Measurements from ENCODE around the gene ACSL3. TPM values are rescaled to one million over a fixed set of nuclear protein-coding genes. Genes with fewer than 3 reads are reported as not detected.

Gene ACSL3
- total and polyA plus RNA-seq, 2 donors from 2014 or later: 33.6 to 58.8 TPM

GRCh38 chr2:222892321-222892720 is 31.5 kb downstream of the ACSL3 start:
- TF ChIP-seq, protein P1, sequence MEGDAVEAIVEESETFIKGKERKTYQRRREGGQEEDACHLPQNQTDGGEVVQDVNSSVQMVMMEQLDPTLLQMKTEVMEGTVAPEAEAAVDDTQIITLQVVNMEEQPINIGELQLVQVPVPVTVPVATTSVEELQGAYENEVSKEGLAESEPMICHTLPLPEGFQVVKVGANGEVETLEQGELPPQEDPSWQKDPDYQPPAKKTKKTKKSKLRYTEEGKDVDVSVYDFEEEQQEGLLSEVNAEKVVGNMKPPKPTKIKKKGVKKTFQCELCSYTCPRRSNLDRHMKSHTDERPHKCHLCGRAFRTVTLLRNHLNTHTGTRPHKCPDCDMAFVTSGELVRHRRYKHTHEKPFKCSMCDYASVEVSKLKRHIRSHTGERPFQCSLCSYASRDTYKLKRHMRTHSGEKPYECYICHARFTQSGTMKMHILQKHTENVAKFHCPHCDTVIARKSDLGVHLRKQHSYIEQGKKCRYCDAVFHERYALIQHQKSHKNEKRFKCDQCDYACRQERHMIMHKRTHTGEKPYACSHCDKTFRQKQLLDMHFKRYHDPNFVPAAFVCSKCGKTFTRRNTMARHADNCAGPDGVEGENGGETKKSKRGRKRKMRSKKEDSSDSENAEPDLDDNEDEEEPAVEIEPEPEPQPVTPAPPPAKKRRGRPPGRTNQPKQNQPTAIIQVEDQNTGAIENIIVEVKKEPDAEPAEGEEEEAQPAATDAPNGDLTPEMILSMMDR (IDR thresholded peaks at IDR 0.05; ENCODE audit: borderline replicate concordance, extremely low read depth, insufficient read depth): no peak
- H3K9ac ChIP-seq (ENCODE audit: low read length in 3 of 3): no peak overlapping the region
- H3K27me3 ChIP-seq (ENCODE audit: control insufficient read depth, insufficient read depth, low read length): no peaks in the 10 kb centered on the region
- H3K9me3 ChIP-seq (ENCODE audit: control insufficient read depth in 2 of 3, insufficient read depth in 1 of 3, low read length in 3 of 3): no peaks in the 10 kb centered on the region
- H3K27ac ChIP-seq (ENCODE audit: low read depth in 2 of 2, low read length in 2 of 2): no peak overlapping the region
- H3K4me3 ChIP-seq (ENCODE audit: low read length in 3 of 3): no peak overlapping the region
- peaks cover 0 to 7% (median 0%) of the 10 kb centered on the region in 3 donors for H3K4me1 ChIP-seq (ENCODE audit: control insufficient read depth in 2 of 3, insufficient read depth in 2 of 3, low read depth in 1 of 3, low read length in 3 of 3)
- intact Hi-C loops (cut with DNase I): no loop called here
- peak; percentile 70 for FAIRE-seq
- DNase-seq: no peak
- H3K36me3 ChIP-seq (ENCODE audit: control insufficient read depth in 2 of 3, insufficient read depth in 3 of 3, low read length in 3 of 3): no peaks in the 10 kb centered on the region

DNA sequence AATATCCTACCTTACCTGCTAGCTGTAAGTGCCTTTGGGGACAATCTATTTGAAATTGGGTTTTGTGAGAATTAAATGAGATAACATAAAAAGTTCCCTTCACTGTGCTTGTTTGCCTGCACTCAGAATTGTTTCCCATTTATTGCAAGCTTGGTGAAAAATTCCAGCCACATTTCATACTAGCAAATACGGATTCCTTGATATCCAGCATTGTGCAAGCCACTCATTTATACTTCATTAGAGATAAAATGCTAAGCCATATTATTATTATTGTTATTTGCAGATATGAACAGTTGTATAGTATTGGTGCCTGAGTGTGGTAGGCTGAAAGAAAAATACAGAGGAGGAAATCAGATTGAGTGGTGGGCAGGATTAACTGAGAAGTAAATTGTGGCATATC is 31.9 kb downstream of the ACSL3 start:
- TF ChIP-seq, protein P1 (IDR thresholded peaks at IDR 0.05; ENCODE audit: borderline replicate concordance, extremely low read depth, insufficient read depth): no peak
- no peaks in the 10 kb centered on the region for H3K9me3 ChIP-seq (ENCODE audit: control insufficient read depth in 2 of 3, insufficient read depth in 1 of 3, low read length in 3 of 3)
- no peaks in the 10 kb centered on the region for H3K36me3 ChIP-seq (ENCODE audit: control insufficient read depth in 2 of 3, insufficient read depth in 3 of 3, low read length in 3 of 3)
- H3K4me1 ChIP-seq (ENCODE audit: control insufficient read depth in 2 of 3, insufficient read depth in 2 of 3, low read depth in 1 of 3, low read length in 3 of 3): peaks cover 0 to 7% (median 0%) of the 10 kb centered on the region in 3 donors
- H3K27me3 ChIP-seq (ENCODE audit: control insufficient read depth, insufficient read depth, low read length): no peaks in the 10 kb centered on the region
- H3K9ac ChIP-seq (ENCODE audit: low read length in 3 of 3): no peak overlapping the region
- FAIRE-seq (no peak), DNase-seq (no peak)
- intact Hi-C loops (cut with DNase I): no loop called here
- H3K27ac ChIP-seq (ENCODE audit: low read depth in 2 of 2, low read length in 2 of 2): no peak overlapping the region
- H3K4me3 ChIP-seq (ENCODE audit: low read length in 3 of 3): no peak overlapping the region

GRCh38 chr2:222893716-222894115 is 32.9 kb downstream of the ACSL3 start:
- Histone ChIP-seq H3K36me3 (ENCODE audit: control insufficient read depth in 2 of 3, insufficient read depth in 3 of 3, low read length in 3 of 3) (no peaks in the 10 kb centered on the region), H3K27ac (ENCODE audit: low read depth in 2 of 2, low read length in 2 of 2) (no peak overlapping the region), H3K4me3 (ENCODE audit: low read length in 3 of 3) (no peak overlapping the region), H3K9me3 (ENCODE audit: control insufficient read depth in 2 of 3, insufficient read depth in 1 of 3, low read length in 3 of 3) (no peaks in the 10 kb centered on the region), H3K9ac (ENCODE audit: low read length in 3 of 3) (no peak overlapping the region), H3K27me3 (ENCODE audit: control insufficient read depth, insufficient read depth, low read length) (no peaks in the 10 kb centered on the region), H3K4me1 (ENCODE audit: control insufficient read depth in 2 of 3, insufficient read depth in 2 of 3, low read depth in 1 of 3, low read length in 3 of 3) (peaks cover 0 to 7% (median 0%) of the 10 kb centered on the region in 3 donors)
- TF ChIP-seq, protein P1 (IDR thresholded peaks at IDR 0.05; ENCODE audit: borderline replicate concordance, extremely low read depth, insufficient read depth): no peak
- intact Hi-C loops (cut with DNase I): no loop called here
- DNase-seq (no peak), FAIRE-seq (no peak)

DNA sequence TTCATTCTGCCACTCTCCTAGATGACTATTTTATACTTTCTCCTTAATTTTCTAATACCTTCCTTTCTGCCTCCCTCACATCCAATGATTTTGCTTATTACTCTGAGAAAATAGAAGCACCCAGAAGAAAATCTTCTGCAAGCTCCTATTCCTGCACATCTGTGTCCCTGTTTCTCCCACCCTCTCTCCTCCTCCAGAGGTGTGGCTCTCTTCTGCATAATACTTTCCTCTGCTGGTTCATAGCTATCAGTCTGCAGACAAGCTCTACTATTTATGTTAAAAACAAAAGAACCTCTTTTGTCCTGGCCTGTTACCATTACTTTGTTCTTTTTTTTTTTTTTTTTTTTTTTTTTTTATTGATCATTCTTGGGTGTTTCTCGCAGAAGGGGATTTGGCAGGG is 34.3 kb downstream of the ACSL3 start:
- intact Hi-C loops (cut with DNase I): no loop called here
- DNase-seq (no peak), FAIRE-seq (no peak)
- no peaks in the 10 kb centered on the region for H3K27me3 ChIP-seq (ENCODE audit: control insufficient read depth, insufficient read depth, low read length)
- H3K9me3 ChIP-seq (ENCODE audit: control insufficient read depth in 2 of 3, insufficient read depth in 1 of 3, low read length in 3 of 3): no peaks in the 10 kb centered on the region
- H3K36me3 ChIP-seq (ENCODE audit: control insufficient read depth in 2 of 3, insufficient read depth in 3 of 3, low read length in 3 of 3): no peaks in the 10 kb centered on the region
- no peak overlapping the region for H3K27ac ChIP-seq (ENCODE audit: low read depth in 2 of 2, low read length in 2 of 2)
- no peak overlapping the region for H3K4me3 ChIP-seq (ENCODE audit: low read length in 3 of 3)
- H3K4me1 ChIP-seq (ENCODE audit: control insufficient read depth in 2 of 3, insufficient read depth in 2 of 3, low read depth in 1 of 3, low read length in 3 of 3): peaks cover 0 to 7% (median 0%) of the 10 kb centered on the region in 3 donors
- TF ChIP-seq, protein P1 (IDR thresholded peaks at IDR 0.05; ENCODE audit: borderline replicate concordance, extremely low read depth, insufficient read depth): no peak
- no peak overlapping the region for H3K9ac ChIP-seq (ENCODE audit: low read length in 3 of 3)
